Loucy (cell line): Measurements from ENCODE around the gene GZMM.

Experiments used
- H2AFZ ChIP-seq: fragments of 200-600 bp; sonication (generic); 2 replicates; pipeline ENCODE4 v1.6.0; 2016; ENCODE audit warnings: antibody characterized with exemption, mild to moderate bottlenecking, low read length, moderate library complexity
- H3F3A ChIP-seq: fragments of 200-600 bp; 2 replicates; pipeline ENCODE4 v1.6.0; 2016; ENCODE audit warnings: antibody characterized with exemption, low read depth, mild to moderate bottlenecking
- H3K27me3 ChIP-seq: fragments of 200-600 bp; sonication (generic); 2 replicates; pipeline ENCODE4 v1.6.1; 2014; ENCODE audit warnings: low read length, mild to moderate bottlenecking; ENCODE audit not compliant: insufficient read depth, poor library complexity, severe bottlenecking
- H3K36me3 ChIP-seq: fragments of 200-600 bp; sonication (generic); 2 replicates; pipeline ENCODE4 v1.6.1; 2016; ENCODE audit warnings: low read length; ENCODE audit not compliant: insufficient read depth
- H3K4me1 ChIP-seq: fragments of 200-600 bp; sonication (generic); 2 replicates; pipeline ENCODE4 v1.5.1; 2014; ENCODE audit warnings: low read length, mild to moderate bottlenecking; ENCODE audit not compliant: insufficient read depth, poor library complexity, severe bottlenecking
- H3K4me2 ChIP-seq: fragments of 200-600 bp; sonication (generic); 2 replicates; pipeline ENCODE4 v1.6.0; 2014; ENCODE audit warnings: antibody characterized with exemption, low read length, low read depth, mild to moderate bottlenecking; ENCODE audit not compliant: poor library complexity, severe bottlenecking
- H3K4me3 ChIP-seq: fragments of 200-600 bp; sonication (generic); 2 replicates; pipeline ENCODE4 v1.5.1; 2014; ENCODE audit warnings: low read length, mild to moderate bottlenecking, mixed read lengths; ENCODE audit not compliant: poor library complexity, severe bottlenecking
- H3K79me2 ChIP-seq: fragments of 200-600 bp; sonication (generic); 2 replicates; pipeline ENCODE4 v1.6.1; 2014; ENCODE audit warnings: low read length; ENCODE audit not compliant: insufficient read depth
- H3K9ac ChIP-seq: fragments of 200-600 bp; sonication (generic); 2 replicates; pipeline ENCODE4 v1.6.0; 2014; ENCODE audit warnings: mild to moderate bottlenecking, low read depth, low read length, moderate library complexity; ENCODE audit not compliant: poor library complexity, severe bottlenecking
- H3K9me2 ChIP-seq: fragments of 200-600 bp; sonication (generic); replicated peaks from 2 replicates; pipeline ENCODE4 v1.6.1; 2016; ENCODE audit warnings: low read depth, low read length, mixed read lengths
- H3K9me3 ChIP-seq: fragments of 200-600 bp; sonication (generic); 2 replicates; pipeline ENCODE4 v1.6.1; 2014; ENCODE audit warnings: mild to moderate bottlenecking, antibody characterized with exemption, low read length, low read depth; ENCODE audit not compliant: insufficient read depth
- H4K20me1 ChIP-seq: fragments of 200-600 bp; sonication (generic); 2 replicates; pipeline ENCODE4 v1.6.0; 2014; ENCODE audit warnings: antibody characterized with exemption, low read length, mild to moderate bottlenecking; ENCODE audit not compliant: insufficient read depth, poor library complexity, severe bottlenecking
- EZH2phosphoT487 ChIP-seq: fragments of 200-600 bp; IDR thresholded peaks from 2 replicates; pipeline ENCODE4 v1.6.1; 2018; ENCODE audit warnings: antibody characterized with exemption, mild to moderate bottlenecking, moderate library complexity, borderline replicate concordance
- TF ChIP-seq, protein P1 (sequence below): fragments of 200-600 bp; sonication (generic); conservative IDR thresholded peaks from 2 replicates; pipeline ENCODE4 v1.5.1; 2014; ENCODE audit warnings: mild to moderate bottlenecking, antibody characterized with exemption, low read length

The GZMM gene

DNA sequence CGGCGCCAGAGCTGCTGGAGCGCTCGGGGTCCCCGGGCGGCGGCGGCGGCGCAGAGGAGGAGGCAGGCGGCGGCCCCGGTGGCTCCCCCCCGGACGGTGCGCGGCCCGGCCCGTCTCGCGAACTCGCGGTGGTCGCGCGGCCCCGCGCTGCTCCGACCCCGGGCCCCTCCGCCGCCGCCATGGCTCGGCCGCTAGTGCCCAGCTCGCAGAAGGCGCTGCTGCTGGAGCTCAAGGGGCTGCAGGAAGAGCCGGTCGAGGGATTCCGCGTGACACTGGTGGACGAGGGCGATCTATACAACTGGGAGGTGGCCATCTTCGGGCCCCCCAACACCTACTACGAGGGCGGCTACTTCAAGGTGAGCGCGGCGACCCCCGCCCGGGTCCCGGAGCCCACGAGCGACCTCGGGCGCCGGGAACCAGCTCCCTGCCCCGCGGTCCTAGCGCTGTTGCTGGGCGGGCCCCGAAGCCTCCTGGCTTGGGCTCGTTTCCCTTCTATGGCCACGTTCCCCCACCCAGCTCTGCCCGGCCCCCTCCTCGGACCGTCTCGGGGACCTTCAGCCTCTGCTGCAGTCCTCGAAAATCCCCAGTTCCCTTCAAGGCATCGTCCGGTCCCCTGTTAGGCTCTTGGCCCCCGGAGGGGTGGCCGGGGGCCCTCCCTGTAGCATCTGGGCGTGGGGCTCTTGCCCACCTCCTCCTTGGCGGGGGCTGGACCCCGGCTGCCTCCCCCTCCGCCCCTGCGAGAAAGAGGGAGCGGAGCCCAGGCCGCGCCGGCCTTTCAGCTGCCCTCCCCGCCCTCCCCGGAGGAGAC is 11.9 kb upstream of the GZMM start, which contains the start of gene CDC34:
Gene CDC34 (plus strand): TSS at position 8 of the 808 bp plus-strand sequence. CDS start 172 bp downstream, at position 180.
- H3K79me2 ChIP-seq = peaks cover 50% of the 10 kb centered on the region
- peaks cover 10% of the 10 kb centered on the region; the same call in 1 of the 2 replicates for H3K36me3 ChIP-seq
- H3K9ac ChIP-seq = peak within 1 kb of the TSS; percentile 95
- no peaks in the 10 kb centered on the region for H3K9me2 ChIP-seq
- H3K4me2 ChIP-seq = peak within 1 kb of the TSS; percentile 86
- peaks cover 33% of the 10 kb centered on the region for H4K20me1 ChIP-seq
- peaks cover 10% of the 10 kb centered on the region for H3K4me1 ChIP-seq
- no peaks in the 10 kb centered on the region for H3F3A ChIP-seq
- no peak for TF ChIP-seq EZH2phosphoT487
- TF ChIP-seq, protein P1, sequence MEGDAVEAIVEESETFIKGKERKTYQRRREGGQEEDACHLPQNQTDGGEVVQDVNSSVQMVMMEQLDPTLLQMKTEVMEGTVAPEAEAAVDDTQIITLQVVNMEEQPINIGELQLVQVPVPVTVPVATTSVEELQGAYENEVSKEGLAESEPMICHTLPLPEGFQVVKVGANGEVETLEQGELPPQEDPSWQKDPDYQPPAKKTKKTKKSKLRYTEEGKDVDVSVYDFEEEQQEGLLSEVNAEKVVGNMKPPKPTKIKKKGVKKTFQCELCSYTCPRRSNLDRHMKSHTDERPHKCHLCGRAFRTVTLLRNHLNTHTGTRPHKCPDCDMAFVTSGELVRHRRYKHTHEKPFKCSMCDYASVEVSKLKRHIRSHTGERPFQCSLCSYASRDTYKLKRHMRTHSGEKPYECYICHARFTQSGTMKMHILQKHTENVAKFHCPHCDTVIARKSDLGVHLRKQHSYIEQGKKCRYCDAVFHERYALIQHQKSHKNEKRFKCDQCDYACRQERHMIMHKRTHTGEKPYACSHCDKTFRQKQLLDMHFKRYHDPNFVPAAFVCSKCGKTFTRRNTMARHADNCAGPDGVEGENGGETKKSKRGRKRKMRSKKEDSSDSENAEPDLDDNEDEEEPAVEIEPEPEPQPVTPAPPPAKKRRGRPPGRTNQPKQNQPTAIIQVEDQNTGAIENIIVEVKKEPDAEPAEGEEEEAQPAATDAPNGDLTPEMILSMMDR = no peak
- H3K27me3 ChIP-seq = peaks cover 8% of the 10 kb centered on the region
- H2AFZ ChIP-seq = peak within 1 kb of the TSS; percentile 66
- no peaks in the 10 kb centered on the region for H3K9me3 ChIP-seq
- H3K4me3 ChIP-seq = peak within 1 kb of the TSS; percentile 98

DNA sequence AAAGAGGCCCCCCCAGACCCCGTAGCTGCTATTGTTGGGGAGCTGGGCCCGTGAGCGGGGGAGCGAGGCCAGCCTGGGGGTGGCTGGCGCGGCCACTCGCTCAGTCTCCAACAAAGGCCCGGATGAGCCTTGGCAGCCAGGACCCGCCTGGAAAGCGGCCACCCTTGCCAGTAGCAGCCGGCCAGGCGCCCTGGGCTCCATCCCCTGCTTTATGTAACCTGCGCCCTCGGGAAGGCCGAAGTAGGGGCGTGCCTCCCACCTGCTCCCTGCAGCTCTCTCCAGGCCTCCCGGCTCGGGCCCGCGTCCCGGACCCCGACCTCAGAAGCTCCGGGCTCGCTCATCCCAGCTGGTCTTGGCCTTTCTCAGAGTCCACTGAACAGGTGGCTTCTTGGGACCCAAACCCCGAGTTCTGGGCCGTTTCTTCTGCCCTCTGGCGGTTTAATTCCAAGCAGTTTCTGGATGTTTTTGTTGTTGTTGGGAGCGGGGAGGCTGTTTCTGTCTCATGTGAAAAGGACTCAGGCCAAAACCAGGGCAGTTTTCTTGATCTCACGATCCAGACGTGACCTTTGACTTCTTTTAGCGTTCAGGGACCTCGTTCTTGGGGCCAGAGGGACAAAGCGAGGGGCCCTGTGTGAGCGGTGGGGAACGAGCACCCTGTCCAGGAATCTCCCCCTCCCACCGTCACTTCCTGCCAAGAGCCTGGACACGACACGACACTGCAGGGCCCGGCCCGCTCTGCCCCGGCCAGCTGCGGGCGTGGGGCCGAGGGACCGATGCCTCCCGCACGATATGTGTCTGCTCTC is 11.1 kb upstream of the GZMM start:
- H3K9me3 ChIP-seq = no peaks in the 10 kb centered on the region
- H3K79me2 ChIP-seq = peaks cover 50% of the 10 kb centered on the region
- H3K4me2 ChIP-seq = peak overlapping the region; percentile 86
- peaks cover 10% of the 10 kb centered on the region for H3K4me1 ChIP-seq
- peak overlapping the region; percentile 98 for H3K4me3 ChIP-seq
- peaks cover 33% of the 10 kb centered on the region for H4K20me1 ChIP-seq
- peak overlapping the region; percentile 95 for H3K9ac ChIP-seq
- no peaks in the 10 kb centered on the region for H3F3A ChIP-seq
- no peaks in the 10 kb centered on the region for H3K9me2 ChIP-seq
- H3K27me3 ChIP-seq = peaks cover 8% of the 10 kb centered on the region
- TF ChIP-seq, protein P1 = peak; percentile 64
- TF ChIP-seq EZH2phosphoT487 = no peak
- peaks cover 12% of the 10 kb centered on the region; the same call in 1 of the 2 replicates for H3K36me3 ChIP-seq
- no peak overlapping the region for H2AFZ ChIP-seq

DNA sequence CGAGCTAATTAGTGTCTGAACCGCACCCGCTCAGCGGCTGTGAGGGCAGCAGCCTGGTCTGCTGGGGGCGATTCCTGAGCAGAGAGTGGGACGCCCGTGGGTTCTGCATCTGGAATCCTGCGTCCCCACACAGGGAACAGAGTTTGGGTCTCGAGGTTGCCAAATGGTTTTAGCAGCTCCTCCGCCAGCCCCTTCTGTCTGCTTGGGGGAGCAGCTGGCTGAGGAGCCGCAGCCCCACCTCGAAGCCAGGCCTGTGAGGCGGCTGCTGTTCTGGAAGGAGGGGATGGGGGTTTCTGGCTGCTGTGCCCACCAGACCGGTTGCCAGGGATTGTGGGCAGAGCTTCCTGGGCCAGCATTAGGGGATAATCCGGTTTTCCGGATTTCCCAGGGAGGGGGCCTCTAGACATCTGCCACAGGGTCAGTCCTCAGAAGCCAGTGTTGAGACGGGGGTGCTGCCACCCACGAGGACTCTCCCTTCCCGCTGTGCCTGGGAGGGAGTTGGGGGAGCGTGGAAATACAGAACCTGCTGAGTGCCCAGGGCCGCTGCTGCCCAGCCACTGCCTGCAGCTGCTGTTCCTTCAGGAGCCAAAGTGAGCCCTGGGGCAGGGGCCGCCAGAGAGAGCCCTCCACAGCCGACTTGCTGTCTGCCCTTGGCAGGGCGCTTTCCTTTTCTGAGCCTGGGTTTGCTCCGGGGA is 10.3 kb upstream of the GZMM start:
- no peaks in the 10 kb centered on the region for H3K9me2 ChIP-seq
- TF ChIP-seq, protein P1 = no peak
- TF ChIP-seq EZH2phosphoT487 = no peak
- peak overlapping the region; percentile 98 for H3K4me3 ChIP-seq
- peaks cover 33% of the 10 kb centered on the region for H4K20me1 ChIP-seq
- peaks cover 50% of the 10 kb centered on the region for H3K79me2 ChIP-seq
- H3K9ac ChIP-seq = peak overlapping the region; percentile 95
- no peak overlapping the region for H2AFZ ChIP-seq
- peaks cover 8% of the 10 kb centered on the region for H3K27me3 ChIP-seq
- H3F3A ChIP-seq = no peaks in the 10 kb centered on the region
- H3K4me2 ChIP-seq = peak overlapping the region; percentile 86
- H3K9me3 ChIP-seq = no peaks in the 10 kb centered on the region
- H3K36me3 ChIP-seq = peaks cover 18% of the 10 kb centered on the region; the same call in 1 of the 2 replicates
- peaks cover 10% of the 10 kb centered on the region for H3K4me1 ChIP-seq
